Measurements from ENCODE around the gene C17orf113. TPM values are rescaled to one million over a fixed set of nuclear protein-coding genes. Genes with fewer than 3 reads are reported as not detected.

The C17orf113 gene
- total and polyA plus RNA-seq, 2 experiments from 2014 or later, result 0.29 to 2.1 TPM

DNA sequence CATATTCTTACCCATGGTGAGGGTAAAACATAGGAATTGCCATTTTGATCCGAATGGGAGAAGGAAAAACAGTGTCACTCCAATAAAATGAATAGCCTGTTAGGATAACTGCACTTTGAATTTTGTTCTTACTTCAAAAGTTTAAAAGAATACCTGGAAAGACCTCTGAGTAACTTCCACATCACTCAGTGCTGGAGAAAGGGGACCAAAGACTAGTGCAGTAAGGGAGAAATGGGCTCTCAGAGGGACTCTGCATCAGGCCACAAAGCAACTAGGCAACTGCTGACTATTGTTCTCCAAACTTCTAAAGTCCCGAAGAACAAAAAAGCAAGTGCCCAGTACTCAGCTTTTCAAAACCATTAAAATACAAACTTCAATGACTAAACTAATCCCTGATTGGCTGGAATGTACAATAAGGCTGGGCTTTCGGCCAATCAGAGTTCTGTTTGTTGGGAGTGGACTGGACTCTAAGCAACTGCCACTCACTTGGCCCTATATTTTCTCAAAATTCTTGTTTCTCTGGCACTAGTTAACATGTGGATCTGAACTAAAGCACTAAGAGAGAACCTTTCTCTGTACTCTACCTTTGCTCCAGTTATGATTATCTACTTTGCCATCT lies 39.4 kb downstream of the C17orf113 start:
- Mint-ChIP-seq H3K36me3 (ENCODE audit: low read depth) (peaks cover 33% of the 10 kb centered on the region; the same call in 2 of the 3 replicates), H3K27ac (peak overlapping the region; percentile 95), H3K9me3 (no peaks in the 10 kb centered on the region), H3K4me1 (peaks cover 41% of the 10 kb centered on the region), H3K27me3 (ENCODE audit: insufficient read depth, low read depth, poor library complexity) (peaks cover 3% of the 10 kb centered on the region), H3K4me3 (no peak overlapping the region)
- H3K4me3 ChIP-seq, result no peak overlapping the region
- H3F3A ChIP-seq (replicated peaks; ENCODE audit: low read depth), result no peaks in the 10 kb centered on the region; the same call in 1 of the 2 replicates
- H3K79me2 ChIP-seq (replicated peaks; ENCODE audit: insufficient read depth), result peaks cover 97% of the 10 kb centered on the region
- peak overlapping the region; percentile 88 for H3K27ac ChIP-seq (ENCODE audit: low read depth)
- peaks cover 37% of the 10 kb centered on the region for H3K4me1 ChIP-seq (ENCODE audit: insufficient read depth)
- peak; percentile 15 for ATAC-seq
- H3K9me2 ChIP-seq (ENCODE audit: insufficient read depth), result no peaks in the 10 kb centered on the region
- TF ChIP-seq STAT1 (IDR thresholded peaks at IDR 0.05; ENCODE audit: unreplicated experiment), result no peak
- TF ChIP-seq, protein P1, sequence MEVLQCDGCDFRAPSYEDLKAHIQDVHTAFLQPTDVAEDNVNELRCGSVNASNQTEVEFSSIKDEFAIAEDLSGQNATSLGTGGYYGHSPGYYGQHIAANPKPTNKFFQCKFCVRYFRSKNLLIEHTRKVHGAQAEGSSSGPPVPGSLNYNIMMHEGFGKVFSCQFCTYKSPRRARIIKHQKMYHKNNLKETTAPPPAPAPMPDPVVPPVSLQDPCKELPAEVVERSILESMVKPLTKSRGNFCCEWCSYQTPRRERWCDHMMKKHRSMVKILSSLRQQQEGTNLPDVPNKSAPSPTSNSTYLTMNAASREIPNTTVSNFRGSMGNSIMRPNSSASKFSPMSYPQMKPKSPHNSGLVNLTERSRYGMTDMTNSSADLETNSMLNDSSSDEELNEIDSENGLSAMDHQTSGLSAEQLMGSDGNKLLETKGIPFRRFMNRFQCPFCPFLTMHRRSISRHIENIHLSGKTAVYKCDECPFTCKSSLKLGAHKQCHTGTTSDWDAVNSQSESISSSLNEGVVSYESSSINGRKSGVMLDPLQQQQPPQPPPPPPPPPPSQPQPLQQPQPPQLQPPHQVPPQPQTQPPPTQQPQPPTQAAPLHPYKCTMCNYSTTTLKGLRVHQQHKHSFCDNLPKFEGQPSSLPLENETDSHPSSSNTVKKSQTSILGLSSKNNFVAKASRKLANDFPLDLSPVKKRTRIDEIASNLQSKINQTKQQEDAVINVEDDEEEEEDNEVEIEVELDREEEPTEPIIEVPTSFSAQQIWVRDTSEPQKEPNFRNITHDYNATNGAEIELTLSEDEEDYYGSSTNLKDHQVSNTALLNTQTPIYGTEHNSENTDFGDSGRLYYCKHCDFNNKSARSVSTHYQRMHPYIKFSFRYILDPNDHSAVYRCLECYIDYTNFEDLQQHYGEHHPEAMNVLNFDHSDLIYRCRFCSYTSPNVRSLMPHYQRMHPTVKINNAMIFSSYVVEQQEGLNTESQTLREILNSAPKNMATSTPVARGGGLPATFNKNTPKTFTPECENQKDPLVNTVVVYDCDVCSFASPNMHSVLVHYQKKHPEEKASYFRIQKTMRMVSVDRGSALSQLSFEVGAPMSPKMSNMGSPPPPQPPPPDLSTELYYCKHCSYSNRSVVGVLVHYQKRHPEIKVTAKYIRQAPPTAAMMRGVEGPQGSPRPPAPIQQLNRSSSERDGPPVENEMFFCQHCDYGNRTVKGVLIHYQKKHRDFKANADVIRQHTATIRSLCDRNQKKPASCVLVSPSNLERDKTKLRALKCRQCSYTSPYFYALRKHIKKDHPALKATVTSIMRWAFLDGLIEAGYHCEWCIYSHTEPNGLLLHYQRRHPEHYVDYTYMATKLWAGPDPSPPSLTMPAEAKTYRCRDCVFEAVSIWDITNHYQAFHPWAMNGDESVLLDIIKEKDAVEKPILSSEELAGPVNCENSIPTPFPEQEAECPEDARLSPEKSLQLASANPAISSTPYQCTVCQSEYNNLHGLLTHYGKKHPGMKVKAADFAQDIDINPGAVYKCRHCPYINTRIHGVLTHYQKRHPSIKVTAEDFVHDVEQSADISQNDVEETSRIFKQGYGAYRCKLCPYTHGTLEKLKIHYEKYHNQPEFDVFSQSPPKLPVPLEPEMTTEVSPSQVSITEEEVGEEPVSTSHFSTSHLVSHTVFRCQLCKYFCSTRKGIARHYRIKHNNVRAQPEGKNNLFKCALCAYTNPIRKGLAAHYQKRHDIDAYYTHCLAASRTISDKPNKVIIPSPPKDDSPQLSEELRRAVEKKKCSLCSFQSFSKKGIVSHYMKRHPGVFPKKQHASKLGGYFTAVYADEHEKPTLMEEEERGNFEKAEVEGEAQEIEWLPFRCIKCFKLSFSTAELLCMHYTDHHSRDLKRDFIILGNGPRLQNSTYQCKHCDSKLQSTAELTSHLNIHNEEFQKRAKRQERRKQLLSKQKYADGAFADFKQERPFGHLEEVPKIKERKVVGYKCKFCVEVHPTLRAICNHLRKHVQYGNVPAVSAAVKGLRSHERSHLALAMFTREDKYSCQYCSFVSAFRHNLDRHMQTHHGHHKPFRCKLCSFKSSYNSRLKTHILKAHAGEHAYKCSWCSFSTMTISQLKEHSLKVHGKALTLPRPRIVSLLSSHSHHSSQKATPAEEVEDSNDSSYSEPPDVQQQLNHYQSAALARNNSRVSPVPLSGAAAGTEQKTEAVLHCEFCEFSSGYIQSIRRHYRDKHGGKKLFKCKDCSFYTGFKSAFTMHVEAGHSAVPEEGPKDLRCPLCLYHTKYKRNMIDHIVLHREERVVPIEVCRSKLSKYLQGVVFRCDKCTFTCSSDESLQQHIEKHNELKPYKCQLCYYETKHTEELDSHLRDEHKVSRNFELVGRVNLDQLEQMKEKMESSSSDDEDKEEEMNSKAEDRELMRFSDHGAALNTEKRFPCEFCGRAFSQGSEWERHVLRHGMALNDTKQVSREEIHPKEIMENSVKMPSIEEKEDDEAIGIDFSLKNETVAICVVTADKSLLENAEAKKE (CRISPR knock-in tag; IDR thresholded peaks at IDR 0.05), result no peak
- TF ChIP-seq CREB1 (CRISPR knock-in tag; IDR thresholded peaks at IDR 0.05; ENCODE audit: low read depth), result no peak
- TF ChIP-seq, protein P2, sequence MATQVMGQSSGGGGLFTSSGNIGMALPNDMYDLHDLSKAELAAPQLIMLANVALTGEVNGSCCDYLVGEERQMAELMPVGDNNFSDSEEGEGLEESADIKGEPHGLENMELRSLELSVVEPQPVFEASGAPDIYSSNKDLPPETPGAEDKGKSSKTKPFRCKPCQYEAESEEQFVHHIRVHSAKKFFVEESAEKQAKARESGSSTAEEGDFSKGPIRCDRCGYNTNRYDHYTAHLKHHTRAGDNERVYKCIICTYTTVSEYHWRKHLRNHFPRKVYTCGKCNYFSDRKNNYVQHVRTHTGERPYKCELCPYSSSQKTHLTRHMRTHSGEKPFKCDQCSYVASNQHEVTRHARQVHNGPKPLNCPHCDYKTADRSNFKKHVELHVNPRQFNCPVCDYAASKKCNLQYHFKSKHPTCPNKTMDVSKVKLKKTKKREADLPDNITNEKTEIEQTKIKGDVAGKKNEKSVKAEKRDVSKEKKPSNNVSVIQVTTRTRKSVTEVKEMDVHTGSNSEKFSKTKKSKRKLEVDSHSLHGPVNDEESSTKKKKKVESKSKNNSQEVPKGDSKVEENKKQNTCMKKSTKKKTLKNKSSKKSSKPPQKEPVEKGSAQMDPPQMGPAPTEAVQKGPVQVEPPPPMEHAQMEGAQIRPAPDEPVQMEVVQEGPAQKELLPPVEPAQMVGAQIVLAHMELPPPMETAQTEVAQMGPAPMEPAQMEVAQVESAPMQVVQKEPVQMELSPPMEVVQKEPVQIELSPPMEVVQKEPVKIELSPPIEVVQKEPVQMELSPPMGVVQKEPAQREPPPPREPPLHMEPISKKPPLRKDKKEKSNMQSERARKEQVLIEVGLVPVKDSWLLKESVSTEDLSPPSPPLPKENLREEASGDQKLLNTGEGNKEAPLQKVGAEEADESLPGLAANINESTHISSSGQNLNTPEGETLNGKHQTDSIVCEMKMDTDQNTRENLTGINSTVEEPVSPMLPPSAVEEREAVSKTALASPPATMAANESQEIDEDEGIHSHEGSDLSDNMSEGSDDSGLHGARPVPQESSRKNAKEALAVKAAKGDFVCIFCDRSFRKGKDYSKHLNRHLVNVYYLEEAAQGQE (IDR thresholded peaks at IDR 0.05; ENCODE audit: unreplicated experiment), result no peak
- no peak for TF ChIP-seq ZNF331 (CRISPR knock-in tag; IDR thresholded peaks at IDR 0.05; ENCODE audit: low read depth)
- TF ChIP-seq, protein P3, sequence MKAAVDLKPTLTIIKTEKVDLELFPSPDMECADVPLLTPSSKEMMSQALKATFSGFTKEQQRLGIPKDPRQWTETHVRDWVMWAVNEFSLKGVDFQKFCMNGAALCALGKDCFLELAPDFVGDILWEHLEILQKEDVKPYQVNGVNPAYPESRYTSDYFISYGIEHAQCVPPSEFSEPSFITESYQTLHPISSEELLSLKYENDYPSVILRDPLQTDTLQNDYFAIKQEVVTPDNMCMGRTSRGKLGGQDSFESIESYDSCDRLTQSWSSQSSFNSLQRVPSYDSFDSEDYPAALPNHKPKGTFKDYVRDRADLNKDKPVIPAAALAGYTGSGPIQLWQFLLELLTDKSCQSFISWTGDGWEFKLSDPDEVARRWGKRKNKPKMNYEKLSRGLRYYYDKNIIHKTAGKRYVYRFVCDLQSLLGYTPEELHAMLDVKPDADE (IDR thresholded peaks at IDR 0.05), result no peak
- TF ChIP-seq POLR2AphosphoS5 (IDR thresholded peaks at IDR 0.05; ENCODE audit: low read depth), result no peak
- TF ChIP-seq, protein P4, sequence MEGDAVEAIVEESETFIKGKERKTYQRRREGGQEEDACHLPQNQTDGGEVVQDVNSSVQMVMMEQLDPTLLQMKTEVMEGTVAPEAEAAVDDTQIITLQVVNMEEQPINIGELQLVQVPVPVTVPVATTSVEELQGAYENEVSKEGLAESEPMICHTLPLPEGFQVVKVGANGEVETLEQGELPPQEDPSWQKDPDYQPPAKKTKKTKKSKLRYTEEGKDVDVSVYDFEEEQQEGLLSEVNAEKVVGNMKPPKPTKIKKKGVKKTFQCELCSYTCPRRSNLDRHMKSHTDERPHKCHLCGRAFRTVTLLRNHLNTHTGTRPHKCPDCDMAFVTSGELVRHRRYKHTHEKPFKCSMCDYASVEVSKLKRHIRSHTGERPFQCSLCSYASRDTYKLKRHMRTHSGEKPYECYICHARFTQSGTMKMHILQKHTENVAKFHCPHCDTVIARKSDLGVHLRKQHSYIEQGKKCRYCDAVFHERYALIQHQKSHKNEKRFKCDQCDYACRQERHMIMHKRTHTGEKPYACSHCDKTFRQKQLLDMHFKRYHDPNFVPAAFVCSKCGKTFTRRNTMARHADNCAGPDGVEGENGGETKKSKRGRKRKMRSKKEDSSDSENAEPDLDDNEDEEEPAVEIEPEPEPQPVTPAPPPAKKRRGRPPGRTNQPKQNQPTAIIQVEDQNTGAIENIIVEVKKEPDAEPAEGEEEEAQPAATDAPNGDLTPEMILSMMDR (conservative IDR thresholded peaks at IDR 0.05; ENCODE audit: low read depth in 2 of 2), result no peak
- TF ChIP-seq NANOG (IDR thresholded peaks at IDR 0.05; ENCODE audit: borderline replicate concordance), result no peak
- TF ChIP-seq EZH2phosphoT487 (IDR thresholded peaks at IDR 0.05; ENCODE audit: unreplicated experiment), result no peak
- TF ChIP-seq ZNF114 (CRISPR knock-in tag; IDR thresholded peaks at IDR 0.05), result no peak
- no peak for TF ChIP-seq EZH2 (IDR thresholded peaks at IDR 0.05; ENCODE audit: low read depth, unreplicated experiment)
- no peak for TF ChIP-seq JUNB (IDR thresholded peaks at IDR 0.05; ENCODE audit: unreplicated experiment)
- H3K36me3 ChIP-seq (ENCODE audit: insufficient read depth), result no peaks in the 10 kb centered on the region
- H2AFZ ChIP-seq, result no peak overlapping the region
- DNase-seq (ENCODE audit: low spot score), result peak; percentile 71
- peak overlapping the region; percentile 48 for H3K4me2 ChIP-seq
- no peaks in the 10 kb centered on the region; the same call in 1 of the 2 replicates for H4K20me1 ChIP-seq (replicated peaks; ENCODE audit: insufficient read depth)
- no peaks in the 10 kb centered on the region for H3K27me3 ChIP-seq (ENCODE audit: insufficient read depth)
